WERI-Rb-1 (cell line): Measurements from ENCODE around the gene PLXNA4.

Experiments used
- DNase-seq: peaks from one replicate; pipeline ENCODE4 v3.0.0-alpha.2; 2020
- H3K27ac ChIP-seq: fragments of 250-450 bp; sonication (Bioruptor Pico); 2 replicates; pipeline ENCODE4 v1.5.1; 2020; ENCODE audit warnings: mild to moderate bottlenecking, moderate library complexity
- H3K27me3 ChIP-seq: fragments of 250-450 bp; sonication (Bioruptor Pico); 2 replicates; pipeline ENCODE4 v1.5.1; 2021; ENCODE audit warnings: mild to moderate bottlenecking, low read depth, moderate library complexity; ENCODE audit not compliant: insufficient read depth, severe bottlenecking
- H3K36me3 ChIP-seq: fragments of 250-450 bp; sonication (Bioruptor Pico); 2 replicates; pipeline ENCODE4 v1.5.1; 2020; ENCODE audit warnings: mild to moderate bottlenecking, moderate library complexity
- H3K4me3 ChIP-seq: 2 replicates; pipeline ENCODE4 v1.5.1; 2011; ENCODE audit warnings: low read depth, mild to moderate bottlenecking, control low read depth, low read length
- H3K9me3 ChIP-seq: fragments of 250-450 bp; sonication (Bioruptor Pico); 2 replicates; pipeline ENCODE4 v1.5.1; 2021; ENCODE audit warnings: mild to moderate bottlenecking, moderate library complexity; ENCODE audit not compliant: severe bottlenecking
- TF ChIP-seq, protein P1 (sequence below): IDR thresholded peaks from 2 replicates; pipeline ENCODE4 v1.5.1; 2011; ENCODE audit warnings: low read depth, mild to moderate bottlenecking, control low read depth, inconsistent platforms, low read length

PLXNA4 gene

GRCh38 chr7:132359743-132360142 lies 216.5 kb downstream of the PLXNA4 start:
- Histone ChIP-seq H3K4me3 (no peak overlapping the region), H3K9me3 (no peaks in the 10 kb centered on the region), H3K36me3 (no peaks in the 10 kb centered on the region), H3K27me3 (no peaks in the 10 kb centered on the region), H3K27ac (no peak overlapping the region)
- no peak for DNase-seq
- TF ChIP-seq, protein P1, sequence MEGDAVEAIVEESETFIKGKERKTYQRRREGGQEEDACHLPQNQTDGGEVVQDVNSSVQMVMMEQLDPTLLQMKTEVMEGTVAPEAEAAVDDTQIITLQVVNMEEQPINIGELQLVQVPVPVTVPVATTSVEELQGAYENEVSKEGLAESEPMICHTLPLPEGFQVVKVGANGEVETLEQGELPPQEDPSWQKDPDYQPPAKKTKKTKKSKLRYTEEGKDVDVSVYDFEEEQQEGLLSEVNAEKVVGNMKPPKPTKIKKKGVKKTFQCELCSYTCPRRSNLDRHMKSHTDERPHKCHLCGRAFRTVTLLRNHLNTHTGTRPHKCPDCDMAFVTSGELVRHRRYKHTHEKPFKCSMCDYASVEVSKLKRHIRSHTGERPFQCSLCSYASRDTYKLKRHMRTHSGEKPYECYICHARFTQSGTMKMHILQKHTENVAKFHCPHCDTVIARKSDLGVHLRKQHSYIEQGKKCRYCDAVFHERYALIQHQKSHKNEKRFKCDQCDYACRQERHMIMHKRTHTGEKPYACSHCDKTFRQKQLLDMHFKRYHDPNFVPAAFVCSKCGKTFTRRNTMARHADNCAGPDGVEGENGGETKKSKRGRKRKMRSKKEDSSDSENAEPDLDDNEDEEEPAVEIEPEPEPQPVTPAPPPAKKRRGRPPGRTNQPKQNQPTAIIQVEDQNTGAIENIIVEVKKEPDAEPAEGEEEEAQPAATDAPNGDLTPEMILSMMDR, result no peak

DNA sequence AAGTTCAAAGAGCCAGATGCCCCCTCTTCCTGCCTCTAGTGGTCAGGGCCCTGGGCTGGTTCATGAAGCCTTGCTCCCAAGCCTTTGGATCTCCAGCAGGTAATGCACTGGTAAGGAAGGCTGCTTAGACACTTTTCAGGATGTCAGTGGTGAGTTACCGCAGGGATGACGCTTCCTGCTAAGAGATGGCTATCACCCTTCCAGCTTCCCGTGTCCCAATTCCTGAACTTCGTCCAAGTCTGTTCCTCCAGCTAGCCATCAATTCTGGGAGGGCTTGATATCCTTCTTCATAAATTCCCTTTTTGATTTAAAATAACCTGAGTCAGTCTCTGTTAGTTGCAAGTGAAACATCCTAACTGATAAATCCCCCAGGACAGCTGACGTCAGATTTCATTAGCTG lies 221.2 kb downstream of the PLXNA4 start:
- no peaks in the 10 kb centered on the region for H3K36me3 ChIP-seq
- DNase-seq, result no peak
- no peaks in the 10 kb centered on the region for H3K27me3 ChIP-seq
- H3K27ac ChIP-seq, result no peak overlapping the region
- H3K4me3 ChIP-seq, result no peak overlapping the region
- TF ChIP-seq, protein P1, result no peak
- H3K9me3 ChIP-seq, result no peaks in the 10 kb centered on the region

GRCh38 chr7:132354527-132354926 lies 221.7 kb downstream of the PLXNA4 start:
- Histone ChIP-seq H3K9me3 (no peaks in the 10 kb centered on the region), H3K4me3 (no peak overlapping the region), H3K36me3 (no peaks in the 10 kb centered on the region), H3K27me3 (no peaks in the 10 kb centered on the region), H3K27ac (no peak overlapping the region)
- TF ChIP-seq, protein P1, result no peak
- no peak for DNase-seq

DNA sequence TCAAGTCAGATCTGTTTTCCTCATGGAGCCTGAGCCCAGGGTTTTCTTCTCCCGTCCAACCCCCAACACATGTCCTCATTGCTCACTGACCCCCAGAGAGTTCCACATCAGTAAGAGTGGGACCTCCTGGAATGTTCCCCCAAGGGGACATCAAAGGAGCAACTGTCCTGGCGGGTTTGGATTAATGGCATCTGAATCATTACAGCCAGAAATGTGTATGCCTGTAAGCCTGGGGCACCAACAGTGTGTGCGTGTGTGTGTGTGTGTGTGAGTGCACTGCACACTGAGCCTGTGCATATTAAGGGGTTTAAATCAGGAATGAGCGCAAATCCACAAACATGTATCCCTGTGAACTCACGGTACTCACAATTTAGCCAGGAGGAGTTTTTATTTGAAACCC lies 222.3 kb downstream of the PLXNA4 start:
- no peak for DNase-seq
- no peaks in the 10 kb centered on the region for H3K9me3 ChIP-seq
- no peak overlapping the region for H3K4me3 ChIP-seq
- TF ChIP-seq, protein P1, result no peak
- H3K27ac ChIP-seq, result no peak overlapping the region
- H3K27me3 ChIP-seq, result no peaks in the 10 kb centered on the region
- no peaks in the 10 kb centered on the region for H3K36me3 ChIP-seq

DNA sequence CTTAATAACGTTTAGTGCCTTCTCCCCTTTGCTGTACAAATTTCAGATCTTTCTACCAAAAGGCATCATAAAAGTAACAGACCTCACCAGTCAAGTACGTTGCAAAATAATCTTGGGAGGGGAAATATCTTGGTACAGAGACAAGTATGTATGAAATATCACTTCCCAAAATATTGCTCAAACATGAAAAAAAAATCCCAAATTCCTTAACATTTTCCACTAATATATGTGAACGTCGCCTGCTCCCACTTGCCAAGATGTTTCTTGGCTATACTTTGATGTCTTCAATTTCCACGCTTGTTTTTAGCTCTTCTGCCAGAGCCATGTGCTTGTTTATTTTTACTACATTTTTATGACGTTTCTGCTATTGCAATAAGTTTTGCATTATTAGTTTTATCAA lies 223.5 kb downstream of the PLXNA4 start:
- Histone ChIP-seq H3K27ac (no peak overlapping the region), H3K9me3 (no peaks in the 10 kb centered on the region), H3K27me3 (no peaks in the 10 kb centered on the region), H3K36me3 (no peaks in the 10 kb centered on the region), H3K4me3 (no peak overlapping the region)
- no peak for DNase-seq
- TF ChIP-seq, protein P1, result no peak

- H3K36me3 ChIP-seq, result no peaks in the 10 kb centered on the region
- H3K27me3 ChIP-seq, result no peaks in the 10 kb centered on the region
- no peak overlapping the region for H3K27ac ChIP-seq
- no peaks in the 10 kb centered on the region for H3K9me3 ChIP-seq
- TF ChIP-seq, protein P1, result no peak
- DNase-seq, result no peak
- no peak overlapping the region for H3K4me3 ChIP-seq
These were observed 224.2 kb downstream of the PLXNA4 start for GRCh38 chr7:132351954-132352499.
